Caco-2 (cell line): ENCODE measurements around the gene LRP8. TPM values are rescaled to one million over a fixed set of nuclear protein-coding genes. Genes with fewer than 3 reads are reported as not detected.

ENCODE experiments used
- BruUV-seq: library from RNA; stranded (reverse); fragments of 400-500 nt; replicated peaks from 2 replicates; lab custom pipeline; 2021; lab: Mats Ljungman, UMichigan
- CTCF ChIA-PET: fragments of 300-600 bp; sonication (Branson Sonifier 250); formaldehyde crosslinking; loops from one replicate; lab custom pipeline; 2022; ENCODE audit warnings: antibody characterized with exemption; lab: Charles Lee
- POLR2A ChIA-PET: fragments of 300-600 bp; sonication (Branson Sonifier 250); formaldehyde crosslinking; loops from one replicate; lab custom pipeline; 2022; ENCODE audit warnings: antibody characterized with exemption; lab: Charles Lee
- DNase-seq, 2 experiments: peaks; one replicate each; pipeline versions ENCODE4 v3.0.0 to v3.0.0-alpha.2; 2020 to 2022
- H3K27me3 ChIP-seq: replicated peaks from 2 replicates; pipeline ENCODE4 v1.6.0; 2011; ENCODE audit warnings: low read length; ENCODE audit not compliant: control insufficient read depth, insufficient read depth
- H3K36me3 ChIP-seq: 2 replicates; pipeline ENCODE4 v1.5.1; 2011; ENCODE audit warnings: low read length; ENCODE audit not compliant: control insufficient read depth, insufficient read depth
- H3K4me1 ChIP-seq: fragments of 250-450 bp; sonication (Bioruptor Pico); 2 replicates; pipeline ENCODE4 v1.5.1; 2020; ENCODE audit warnings: mild to moderate bottlenecking
- H3K4me3 ChIP-seq: 2 replicates; pipeline ENCODE4 v1.5.1; 2011; ENCODE audit warnings: low read depth, mild to moderate bottlenecking, control low read depth, low read length
- H3K9me3 ChIP-seq: fragments of 250-450 bp; sonication (Bioruptor Pico); 2 replicates; pipeline ENCODE4 v1.5.1; 2020; ENCODE audit warnings: mild to moderate bottlenecking, moderate library complexity
- H3K27ac Mint-ChIP-seq: one replicate; pipeline ENCODE4 v1.8.0; 2022; ENCODE audit warnings: mixed read lengths; ENCODE audit not compliant: unreplicated experiment
- H3K27me3 Mint-ChIP-seq: one replicate; pipeline ENCODE4 v1.8.0; 2022; ENCODE audit warnings: mixed read lengths; ENCODE audit not compliant: insufficient read depth, unreplicated experiment
- H3K36me3 Mint-ChIP-seq: one replicate; pipeline ENCODE4 v1.8.0; 2022; ENCODE audit warnings: mild to moderate bottlenecking, mixed read lengths; ENCODE audit not compliant: insufficient read depth, unreplicated experiment
- H3K4me1 Mint-ChIP-seq: one replicate; pipeline ENCODE4 v1.8.0; 2022; ENCODE audit warnings: low read depth, mixed read lengths; ENCODE audit not compliant: unreplicated experiment
- H3K4me3 Mint-ChIP-seq: one replicate; pipeline ENCODE4 v1.8.0; 2022; ENCODE audit warnings: mild to moderate bottlenecking, moderate library complexity, mixed read lengths; ENCODE audit not compliant: unreplicated experiment
- H3K9me3 Mint-ChIP-seq: one replicate; pipeline ENCODE4 v1.8.0; 2022; ENCODE audit warnings: mixed read lengths; ENCODE audit not compliant: unreplicated experiment
- CTCF ChIP-seq, 2 experiments: fragments of 200-600 bp in 1 of 2; IDR thresholded peaks; 1 replicate in 1 of 2; 2 replicates in 1 of 2; pipeline versions ENCODE4 v1.5.1 to v1.8.0; 2011 to 2022; ENCODE audit warnings: antibody characterized with exemption in 1 of 2, control low read depth in 1 of 2, inconsistent platforms in 1 of 2, low read depth in 1 of 2, low read length in 1 of 2, mild to moderate bottlenecking in 1 of 2, moderate library complexity in 1 of 2; ENCODE audit not compliant: insufficient read depth in 1 of 2, severe bottlenecking in 1 of 2, unreplicated experiment in 1 of 2
- intact Hi-C: fragments of 100-400 bp; cut with micrococcal nuclease; formaldehyde crosslinking; loops from one replicate; pipeline ENCODE4 v1.10.0; 2022; ENCODE audit not compliant: unreplicated experiment
- total RNA-seq: library from RNA; stranded (reverse); gene quantifications from 2 replicates; pipeline ENCODE4 v1.2.3, GENCODE V29; 2022

Gene LRP8
- total RNA-seq, 1 experiment from 2014 or later: 11.8 TPM

GRCh38 chr1:53280496-53280895 is 47.4 kb downstream of the LRP8 start:
- Histone ChIP-seq H3K9me3 (no peaks in the 10 kb centered on the region), H3K36me3 (no peaks in the 10 kb centered on the region), H3K4me3 (no peak overlapping the region), H3K4me1 (no peaks in the 10 kb centered on the region), H3K27me3 (no peaks in the 10 kb centered on the region)
- POLR2A ChIA-PET: no interaction called here
- H3K27ac Mint-ChIP-seq: no peak overlapping the region
- no peaks in the 10 kb centered on the region for H3K27me3 Mint-ChIP-seq
- H3K4me1 Mint-ChIP-seq: no peaks in the 10 kb centered on the region
- peaks cover 6% of the 10 kb centered on the region for H3K36me3 Mint-ChIP-seq
- intact Hi-C loops: no loop called here
- TF ChIP-seq CTCF (IDR thresholded peaks at IDR 0.05; ENCODE audit: insufficient read depth in 1 of 2, low read depth in 1 of 2, low read length in 1 of 2, severe bottlenecking in 1 of 2, unreplicated experiment in 1 of 2): no peak
- DNase-seq: no peak
- no peak overlapping the region for H3K4me3 Mint-ChIP-seq
- H3K9me3 Mint-ChIP-seq: no peaks in the 10 kb centered on the region
- BruUV-seq: no TSS peak
- CTCF ChIA-PET: interaction anchor here (0.6 kb wide), 1 partner anchor 62 kb away, joined by 9 read pairs; no protein-coding TSS in a partner anchor

GRCh38 chr1:53279296-53280200 is 48.3 kb downstream of the LRP8 start:
- intact Hi-C loops: no loop called here
- TF ChIP-seq CTCF (IDR thresholded peaks at IDR 0.05; ENCODE audit: insufficient read depth in 1 of 2, low read depth in 1 of 2, low read length in 1 of 2, severe bottlenecking in 1 of 2, unreplicated experiment in 1 of 2): no peak
- H3K27me3 Mint-ChIP-seq: no peaks in the 10 kb centered on the region
- no peak overlapping the region for H3K27ac Mint-ChIP-seq
- Histone ChIP-seq H3K9me3 (no peaks in the 10 kb centered on the region), H3K27me3 (no peaks in the 10 kb centered on the region), H3K4me1 (no peaks in the 10 kb centered on the region), H3K4me3 (no peak overlapping the region), H3K36me3 (no peaks in the 10 kb centered on the region)
- H3K36me3 Mint-ChIP-seq: peaks cover 6% of the 10 kb centered on the region
- POLR2A ChIA-PET: no interaction called here
- DNase-seq: no peak
- peaks cover 2% of the 10 kb centered on the region for H3K4me1 Mint-ChIP-seq
- no peaks in the 10 kb centered on the region for H3K9me3 Mint-ChIP-seq
- no TSS peak for BruUV-seq
- H3K4me3 Mint-ChIP-seq: no peak overlapping the region
- CTCF ChIA-PET: interaction anchor here (0.6 to 2.5 kb wide), 3 partner anchors 63 to 114 kb away, joined by 3 to 22 read pairs (median 9); no protein-coding TSS in a partner anchor

- intact Hi-C loops: loop anchor here (1.0 kb wide), 3 partner anchors 48 to 195 kb away; no protein-coding TSS in a partner anchor
- peak in 1 of 2 experiments; percentile 66 for DNase-seq
- ChIA-PET CTCF (interaction anchor here (0.5 to 2.5 kb wide), 4 partner anchors 112 to 1129 kb away, joined by 4 to 22 read pairs (median 4); no protein-coding TSS in a partner anchor), POLR2A (no interaction called here)
- peak; percentile 64 to 71 for TF ChIP-seq CTCF (IDR thresholded peaks at IDR 0.05; ENCODE audit: insufficient read depth in 1 of 2, low read depth in 1 of 2, low read length in 1 of 2, severe bottlenecking in 1 of 2, unreplicated experiment in 1 of 2)
- Histone ChIP-seq H3K36me3 (no peaks in the 10 kb centered on the region), H3K4me3 (no peak overlapping the region), H3K4me1 (no peaks in the 10 kb centered on the region), H3K9me3 (no peaks in the 10 kb centered on the region), H3K27me3 (no peaks in the 10 kb centered on the region)
- Mint-ChIP-seq H3K27ac (no peak overlapping the region), H3K36me3 (peaks cover 6% of the 10 kb centered on the region), H3K4me1 (peaks cover 8% of the 10 kb centered on the region), H3K4me3 (no peak overlapping the region), H3K27me3 (no peaks in the 10 kb centered on the region), H3K9me3 (no peaks in the 10 kb centered on the region)
- no TSS peak for BruUV-seq
Observed at GRCh38 chr1:53278298-53278725, 49.6 kb downstream of the LRP8 start.
